CD4-positive, alpha-beta T cell treated with Interleukin-21 for 1 hour (primary cell): ENCODE measurements around the gene CPN1.

ENCODE experiments used
- DNase-seq: peaks from one replicate; pipeline ENCODE4 v3.0.0-alpha.2; 2020

The CPN1 gene

DNA sequence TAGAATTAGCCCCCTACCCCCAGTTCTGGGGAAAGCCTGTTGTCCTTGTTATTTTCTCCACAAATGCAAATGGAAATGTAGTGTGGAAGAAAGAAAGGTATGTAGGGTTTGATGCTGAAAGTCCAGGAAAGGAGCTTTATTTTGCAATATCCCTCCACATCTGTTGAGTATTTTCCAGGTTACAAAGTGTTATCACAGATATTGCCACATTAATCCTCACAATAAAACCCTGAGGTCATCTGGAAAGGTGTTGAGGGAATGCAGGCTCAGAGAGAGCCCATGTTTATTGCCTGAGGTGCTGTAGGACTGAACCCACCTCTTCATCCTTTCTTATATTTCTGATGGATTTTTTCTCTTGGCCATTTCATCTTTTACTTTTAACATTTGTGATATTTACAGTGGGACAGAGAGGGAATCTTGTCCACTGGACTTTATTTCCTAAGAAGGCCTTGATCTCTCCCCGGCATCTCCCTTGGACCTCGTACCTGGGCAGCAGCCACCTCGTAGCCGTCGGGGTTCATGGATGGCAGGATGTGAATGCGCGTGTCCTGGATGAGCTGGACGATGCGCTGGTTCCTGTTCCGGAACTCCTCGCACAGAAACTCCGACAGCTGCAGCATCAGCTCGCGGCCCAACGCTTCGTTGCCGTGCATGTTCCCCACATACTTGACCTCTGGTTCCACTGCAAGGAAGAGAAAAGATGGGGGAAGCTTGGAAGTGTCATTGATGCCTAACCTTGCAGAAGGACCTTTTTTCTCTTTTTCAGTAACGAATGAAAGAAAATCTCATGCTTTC, 6.0 kb downstream of the CPN1 start:
- no peak for DNase-seq

- no peak for DNase-seq
Measured at GRCh38 chr10:100072514-100072913, 9.2 kb downstream of the CPN1 start.

DNA sequence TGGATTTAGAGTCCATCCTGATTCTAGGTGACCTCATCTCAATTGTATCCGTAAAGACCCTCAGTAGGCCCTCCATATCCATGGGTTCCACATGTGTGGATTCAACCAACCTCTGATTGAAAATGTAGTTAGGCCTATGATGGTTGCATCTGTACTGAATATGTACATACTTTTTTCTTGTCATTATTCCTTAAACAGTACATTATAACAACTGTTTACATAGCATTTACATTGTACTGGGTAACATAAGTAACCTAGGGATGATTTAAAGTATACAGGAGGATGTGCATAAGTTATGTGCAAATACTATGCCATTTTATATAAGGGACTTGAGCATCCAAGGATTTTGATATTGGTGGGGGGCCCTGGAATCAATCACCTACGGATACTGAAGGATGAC, 10.1 kb downstream of the CPN1 start:
- DNase-seq: no peak

DNA sequence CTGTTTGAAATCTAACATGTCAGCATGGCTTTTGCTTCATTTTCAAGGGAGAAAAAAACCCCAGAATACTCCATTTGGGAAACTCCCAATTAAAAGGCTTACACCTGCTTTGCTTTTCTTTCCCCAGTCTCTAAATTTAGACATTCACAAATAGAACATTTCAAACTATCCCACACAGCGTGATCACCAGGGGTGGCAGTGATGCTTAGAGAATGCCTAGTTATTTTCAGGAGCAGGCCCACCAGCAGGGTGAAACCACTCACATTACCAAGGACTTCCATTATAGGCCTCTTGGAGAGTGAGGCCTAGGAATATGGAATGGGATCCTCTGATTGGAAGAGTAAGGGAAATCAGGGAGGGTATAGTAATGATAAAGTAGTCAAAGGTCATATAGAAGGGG, 14.2 kb downstream of the CPN1 start:
- no peak for DNase-seq

GRCh38 chr10:100065084-100065660, 16.5 kb downstream of the CPN1 start:
- DNase-seq: no peak

GRCh38 chr10:100061401-100061800, 20.3 kb downstream of the CPN1 start:
- no peak for DNase-seq

DNA sequence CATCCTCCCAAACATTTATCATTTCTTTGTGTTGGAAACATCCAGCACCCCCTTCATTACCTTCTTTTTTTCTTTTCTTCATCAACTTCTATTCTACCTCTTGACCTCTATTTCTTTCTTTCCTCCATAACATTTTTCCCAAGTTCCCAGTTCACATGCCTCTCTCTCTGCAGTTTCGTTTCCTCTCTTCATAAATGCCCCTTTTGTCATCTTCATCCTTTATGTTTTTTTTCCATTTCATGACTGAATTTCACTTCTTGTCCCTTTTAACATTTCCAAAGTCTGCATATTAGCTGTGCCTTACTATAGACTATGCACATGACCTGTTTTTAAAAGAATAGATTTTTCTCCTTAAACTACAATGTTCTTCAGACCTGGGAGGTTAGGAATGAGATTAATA, 23.7 kb downstream of the CPN1 start:
- DNase-seq: no peak

DNA sequence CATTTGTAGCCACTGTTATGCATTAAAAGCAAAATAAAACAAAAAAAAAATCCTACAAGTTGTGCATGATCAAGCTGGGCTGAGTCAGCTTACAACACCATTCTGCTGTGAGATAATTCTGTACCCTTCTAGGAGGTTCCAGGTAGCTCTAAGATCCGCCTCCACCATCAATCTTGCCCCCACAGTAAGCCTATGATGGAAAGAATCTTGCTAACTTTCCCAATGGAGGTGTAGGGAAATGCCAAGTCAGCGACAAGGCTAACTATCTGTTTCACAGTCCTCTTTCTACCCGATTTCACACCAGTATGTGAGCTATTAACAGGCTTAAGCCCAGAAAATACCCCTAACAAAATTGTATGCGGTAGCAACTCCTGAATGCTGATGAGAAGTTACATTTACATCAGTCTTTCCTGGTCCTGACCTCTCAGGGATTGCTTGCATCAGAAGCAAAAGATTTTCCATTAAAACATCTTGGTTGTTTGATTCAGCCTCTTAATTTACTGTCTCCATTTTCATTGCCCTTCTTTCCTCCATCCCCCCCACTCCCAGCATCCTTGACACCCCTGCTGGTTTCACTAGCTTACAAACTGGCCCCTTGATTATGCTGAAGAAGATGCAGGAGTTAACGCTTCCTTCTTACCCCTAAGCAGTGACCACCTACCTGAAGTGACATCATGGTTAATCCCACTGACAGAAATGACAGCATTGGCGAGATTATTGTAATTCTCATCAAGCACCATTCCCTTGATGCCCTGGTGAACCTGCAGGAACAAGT, 27.8 kb downstream of the CPN1 start:
- DNase-seq: no peak

GRCh38 chr10:100046021-100046486, 35.6 kb downstream of the CPN1 start:
- peak; percentile 71 for DNase-seq

DNA sequence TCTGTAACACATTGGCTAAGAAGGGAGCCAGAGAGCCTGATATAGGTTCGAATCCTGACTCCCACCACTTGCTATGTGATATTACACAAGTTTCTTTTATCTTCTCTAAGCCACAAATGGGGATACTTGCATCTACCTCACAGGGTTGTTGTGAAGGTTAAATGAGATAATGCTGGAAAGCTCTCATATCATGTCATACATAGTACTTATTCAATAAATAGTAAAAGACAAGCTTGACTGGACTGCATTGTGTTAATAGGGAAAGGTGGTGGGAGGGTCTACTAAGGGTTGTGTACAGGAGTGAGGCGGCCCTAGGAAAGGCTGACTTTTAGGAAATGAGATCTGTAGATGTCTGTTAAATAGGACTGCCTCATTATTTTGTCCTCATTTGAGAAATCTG, 36.1 kb downstream of the CPN1 start:
- DNase-seq: no peak

DNA sequence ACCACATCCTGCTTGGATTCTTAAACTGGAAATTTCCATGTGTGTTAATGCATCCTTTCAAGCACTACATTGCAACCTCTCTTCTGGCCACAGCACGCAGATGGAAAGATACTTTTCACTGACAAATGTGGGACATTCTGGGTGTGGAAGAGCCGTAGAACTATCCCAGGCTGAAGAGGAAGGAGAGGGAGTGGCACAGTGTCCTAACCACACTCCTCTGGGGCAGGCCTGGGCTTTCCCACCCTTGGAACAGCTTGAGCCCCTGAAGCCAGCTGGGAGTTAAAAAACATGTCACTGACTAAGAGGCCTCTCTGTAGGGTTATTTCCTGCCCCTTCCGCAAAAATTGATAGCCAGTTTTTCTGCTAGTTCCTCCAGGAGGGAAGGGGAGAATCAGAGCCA, 37.9 kb downstream of the CPN1 start:
- DNase-seq: no peak

DNA sequence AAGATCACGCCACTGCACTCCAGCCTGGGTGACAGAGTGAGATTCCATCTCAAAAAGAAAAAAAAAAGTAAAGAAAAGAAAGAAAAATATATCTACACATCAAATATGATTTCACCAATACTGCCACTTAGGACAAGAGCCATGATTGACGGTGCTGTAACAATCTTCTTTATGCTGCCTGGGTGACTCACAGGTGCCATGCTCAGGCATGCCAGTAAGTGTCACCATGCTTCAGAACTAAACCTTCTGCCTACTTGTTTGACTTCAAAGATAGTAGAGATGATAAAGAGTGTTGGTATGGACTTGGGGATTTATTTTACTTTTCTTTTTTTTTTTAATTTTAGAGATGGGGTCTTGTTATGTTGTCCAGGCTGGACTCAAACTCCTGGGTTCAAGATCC, 38.3 kb downstream of the CPN1 start:
- DNase-seq: no peak

- DNase-seq: no peak
Measured at GRCh38 chr10:100041306-100042002, 40.2 kb downstream of the CPN1 start.

DNA sequence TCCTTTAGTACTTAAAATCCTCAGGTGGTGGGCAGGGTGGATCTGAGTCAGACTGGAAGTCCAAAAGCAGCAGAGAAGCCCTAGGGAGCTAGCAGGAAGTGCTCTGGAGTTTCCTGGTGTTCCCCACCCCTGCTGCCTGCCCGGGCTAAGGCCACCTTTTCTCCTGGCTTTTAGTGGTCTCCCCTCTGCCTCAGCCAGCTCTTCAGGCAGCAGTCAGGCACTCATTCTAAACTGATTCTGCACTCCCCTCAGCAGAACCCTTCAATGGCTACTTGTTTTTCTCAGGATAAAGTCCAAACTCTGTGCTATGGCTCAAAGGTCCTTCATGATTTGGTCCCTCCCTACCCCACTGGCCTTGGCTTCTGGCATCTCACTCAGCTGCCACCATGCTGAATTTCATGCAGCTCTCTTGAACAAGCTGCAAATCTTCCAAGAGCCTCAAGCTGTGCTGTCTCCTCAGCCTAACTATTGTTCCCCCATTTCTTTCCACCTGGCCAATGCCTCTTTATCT, 43.1 kb downstream of the CPN1 start:
- DNase-seq: no peak

DNA sequence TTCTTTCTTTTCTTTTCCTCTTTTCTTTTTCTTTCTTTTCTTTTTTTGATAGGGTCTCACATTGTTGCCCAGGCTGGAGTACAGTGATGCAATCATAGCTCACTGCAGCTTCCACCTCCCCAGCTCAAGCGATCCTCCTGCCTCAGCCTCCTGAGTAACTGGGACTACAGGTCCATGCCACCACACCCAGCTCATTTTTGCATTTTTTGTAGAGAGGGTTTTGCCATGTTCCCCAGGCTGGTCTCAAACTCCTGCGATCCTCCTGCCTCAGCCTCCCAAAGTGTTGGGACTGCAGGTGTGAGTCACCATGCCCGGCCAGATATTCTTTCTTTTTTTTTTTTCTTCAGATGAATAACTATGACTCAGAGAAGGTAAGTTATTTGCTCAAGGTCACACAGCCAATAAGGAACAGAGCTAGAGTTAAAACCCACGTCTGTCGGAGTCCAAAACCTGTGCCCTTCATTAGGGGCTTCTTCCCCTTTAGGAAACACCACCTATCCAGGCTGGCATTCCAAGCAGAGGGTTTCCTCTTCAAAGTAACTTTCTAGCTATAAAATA, 43.8 kb downstream of the CPN1 start:
- no peak for DNase-seq

DNA sequence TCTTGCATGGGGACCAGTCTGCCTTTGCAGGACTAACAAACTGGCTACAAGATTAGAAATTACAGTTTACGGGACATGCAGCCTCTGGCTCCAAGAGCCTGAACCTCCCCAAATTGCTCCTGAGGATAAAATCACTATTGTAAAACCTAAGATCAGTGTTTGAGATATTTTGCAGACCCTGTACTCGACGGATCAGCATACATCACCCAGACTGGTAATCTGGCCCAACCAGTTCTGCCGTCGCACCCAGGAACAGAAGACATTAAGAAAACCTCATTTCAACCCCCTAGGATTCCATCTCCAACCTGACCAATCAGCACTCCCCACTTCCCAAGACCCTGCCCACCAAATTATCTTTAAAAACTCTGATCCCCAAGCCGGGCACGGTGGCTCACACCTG, 44.8 kb downstream of the CPN1 start:
- no peak for DNase-seq

- DNase-seq: no peak
Measured at GRCh38 chr10:100033766-100034418, 47.8 kb downstream of the CPN1 start.

- DNase-seq: no peak
Measured at GRCh38 chr10:100027416-100027815, 54.3 kb downstream of the CPN1 start.

GRCh38 chr10:100025576-100025975, 56.1 kb downstream of the CPN1 start:
- DNase-seq: no peak

DNA sequence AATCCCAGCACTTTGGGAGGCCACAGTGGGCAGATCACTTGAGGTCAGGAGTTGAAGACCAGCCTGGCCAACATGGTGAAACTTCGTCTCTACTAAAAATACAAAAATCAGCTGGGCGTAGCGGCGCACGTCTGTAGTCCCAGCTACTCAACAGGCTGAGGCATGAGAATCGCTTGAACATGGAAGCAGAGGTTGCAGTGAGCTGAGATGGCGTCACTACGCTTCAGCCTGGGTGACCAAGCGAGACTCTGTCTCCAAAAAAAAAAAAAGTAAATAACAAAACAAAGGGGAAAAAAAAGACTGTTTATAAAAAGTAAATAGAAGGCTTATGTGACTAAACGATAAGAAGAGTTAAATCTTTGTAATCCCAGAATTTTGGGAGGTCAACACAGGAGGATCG, 56.9 kb downstream of the CPN1 start:
- DNase-seq: no peak

- no peak for DNase-seq
Measured at GRCh38 chr10:100022403-100022802, 59.3 kb downstream of the CPN1 start.

DNA sequence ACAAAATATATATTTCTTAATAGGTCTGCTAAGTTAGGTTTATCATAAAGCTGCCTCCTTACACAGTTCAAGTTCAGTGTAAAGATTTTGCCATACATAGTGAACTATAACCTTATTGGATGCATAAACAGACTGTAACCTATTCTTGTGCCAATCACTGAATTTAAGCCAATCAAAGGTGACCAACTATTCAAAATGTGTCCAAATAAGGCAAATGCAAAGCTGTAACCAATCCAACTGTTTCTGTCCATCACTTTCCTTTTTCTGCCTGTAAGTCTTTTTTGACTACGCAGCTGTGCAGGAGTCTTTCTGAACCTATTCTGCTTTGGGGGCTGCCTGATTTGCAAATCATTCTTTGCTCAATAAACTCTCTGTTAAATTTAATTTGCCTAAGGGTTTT, 60.3 kb downstream of the CPN1 start:
- DNase-seq: no peak
